Neuron (in vitro differentiated cells): ENCODE data around the gene KIF18A.

ENCODE experiments used
- H2AFZ ChIP-seq: one replicate; pipeline ENCODE4 v1.6.1; 2013; ENCODE audit warnings: low read depth, mild to moderate bottlenecking, inconsistent platforms, low read length, moderate library complexity
- H3K27me3 ChIP-seq: one replicate; pipeline ENCODE4 v1.6.1; 2013; ENCODE audit warnings: low read length; ENCODE audit not compliant: insufficient read depth
- H3K36me3 ChIP-seq: one replicate; pipeline ENCODE4 v1.6.1; 2013; ENCODE audit warnings: low read length; ENCODE audit not compliant: insufficient read depth
- H3K4me1 ChIP-seq: one replicate; pipeline ENCODE4 v1.6.1; 2013; ENCODE audit warnings: low read length; ENCODE audit not compliant: insufficient read depth
- H3K4me3 ChIP-seq: 2 replicates; pipeline ENCODE4 v1.5.1; 2013; ENCODE audit warnings: mild to moderate bottlenecking, low read length, moderate library complexity
- H3K9me3 ChIP-seq: one replicate; pipeline ENCODE4 v1.6.1; 2013; ENCODE audit warnings: low read length

The KIF18A gene

DNA sequence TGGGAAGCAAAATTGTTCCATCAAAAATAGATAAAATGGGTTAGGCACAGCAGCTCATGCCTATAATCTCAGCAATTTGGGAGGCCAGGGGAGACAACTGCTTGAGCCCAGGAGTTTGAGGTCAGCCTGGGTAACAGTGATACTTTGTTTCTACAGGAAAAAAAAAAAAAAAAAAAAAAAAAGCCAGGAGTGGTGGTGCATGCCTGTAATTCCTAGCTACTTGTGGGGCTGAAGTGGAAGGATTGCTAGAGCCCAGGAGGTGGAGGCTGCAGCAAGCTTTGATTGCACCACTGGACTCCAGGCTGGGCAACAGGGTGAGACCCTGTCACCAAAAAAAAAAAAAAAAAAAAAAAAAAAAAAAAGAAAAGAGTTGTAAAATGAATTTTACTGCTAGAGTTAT is 49.6 kb downstream of the KIF18A start:
- no peak overlapping the region for H2AFZ ChIP-seq
- H3K4me3 ChIP-seq, result no peak overlapping the region
- H3K9me3 ChIP-seq, result no peaks in the 10 kb centered on the region
- H3K36me3 ChIP-seq, result peaks cover 36% of the 10 kb centered on the region
- H3K27me3 ChIP-seq, result no peaks in the 10 kb centered on the region
- no peaks in the 10 kb centered on the region for H3K4me1 ChIP-seq

GRCh38 chr11:28054821-28055220 is 53.1 kb downstream of the KIF18A start:
- Histone ChIP-seq H3K36me3 (peaks cover 22% of the 10 kb centered on the region), H3K27me3 (no peaks in the 10 kb centered on the region), H3K4me3 (no peak overlapping the region), H3K9me3 (no peaks in the 10 kb centered on the region), H3K4me1 (no peaks in the 10 kb centered on the region), H2AFZ (no peak overlapping the region)

DNA sequence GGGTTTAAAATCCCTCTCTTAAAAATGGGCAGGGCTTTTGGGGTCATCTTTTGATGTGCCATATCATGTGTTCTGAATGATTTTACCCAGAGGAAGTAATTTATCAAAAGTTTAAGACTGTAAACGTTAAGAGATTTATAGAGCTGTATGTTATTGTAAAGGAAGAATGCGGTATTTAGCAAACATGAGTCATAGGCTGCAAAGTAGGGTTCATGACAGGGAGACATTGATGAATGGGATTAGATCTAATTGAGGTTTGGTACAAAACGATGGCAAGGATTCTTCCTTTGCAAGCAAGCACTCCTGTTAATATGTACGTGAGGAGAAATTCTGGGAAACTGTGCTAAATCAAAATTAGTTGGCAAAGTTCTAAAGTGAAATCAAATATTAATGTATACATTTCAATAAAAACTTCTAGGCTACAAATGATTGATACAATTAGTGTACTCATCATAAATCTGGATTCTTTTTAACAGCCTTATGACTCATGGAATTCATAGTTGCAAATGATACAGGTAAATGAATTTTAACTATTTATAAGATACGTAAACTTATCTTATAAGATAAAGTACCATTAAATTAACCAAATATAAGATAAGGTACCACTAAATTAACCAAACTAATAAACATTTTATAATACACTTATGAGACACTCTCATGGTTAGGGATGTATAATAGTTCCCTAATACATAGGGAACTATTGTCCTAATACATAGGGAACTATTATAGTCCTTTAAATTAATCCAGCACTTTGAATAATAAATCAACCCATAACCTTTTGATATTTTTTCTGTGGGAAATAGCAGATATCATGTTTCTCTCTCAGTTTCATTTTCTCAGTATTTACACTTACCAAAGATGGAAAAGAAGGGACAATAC is 58.4 kb downstream of the KIF18A start:
- Histone ChIP-seq H3K27me3 (no peaks in the 10 kb centered on the region), H3K4me3 (no peak overlapping the region), H3K36me3 (no peaks in the 10 kb centered on the region), H3K9me3 (no peaks in the 10 kb centered on the region), H2AFZ (no peak overlapping the region), H3K4me1 (no peaks in the 10 kb centered on the region)

- Histone ChIP-seq H3K4me1 (no peaks in the 10 kb centered on the region), H2AFZ (no peak overlapping the region), H3K9me3 (no peaks in the 10 kb centered on the region), H3K36me3 (no peaks in the 10 kb centered on the region), H3K27me3 (no peaks in the 10 kb centered on the region), H3K4me3 (no peak overlapping the region)
Observed at GRCh38 chr11:28048812-28049211, 59.1 kb downstream of the KIF18A start.

DNA sequence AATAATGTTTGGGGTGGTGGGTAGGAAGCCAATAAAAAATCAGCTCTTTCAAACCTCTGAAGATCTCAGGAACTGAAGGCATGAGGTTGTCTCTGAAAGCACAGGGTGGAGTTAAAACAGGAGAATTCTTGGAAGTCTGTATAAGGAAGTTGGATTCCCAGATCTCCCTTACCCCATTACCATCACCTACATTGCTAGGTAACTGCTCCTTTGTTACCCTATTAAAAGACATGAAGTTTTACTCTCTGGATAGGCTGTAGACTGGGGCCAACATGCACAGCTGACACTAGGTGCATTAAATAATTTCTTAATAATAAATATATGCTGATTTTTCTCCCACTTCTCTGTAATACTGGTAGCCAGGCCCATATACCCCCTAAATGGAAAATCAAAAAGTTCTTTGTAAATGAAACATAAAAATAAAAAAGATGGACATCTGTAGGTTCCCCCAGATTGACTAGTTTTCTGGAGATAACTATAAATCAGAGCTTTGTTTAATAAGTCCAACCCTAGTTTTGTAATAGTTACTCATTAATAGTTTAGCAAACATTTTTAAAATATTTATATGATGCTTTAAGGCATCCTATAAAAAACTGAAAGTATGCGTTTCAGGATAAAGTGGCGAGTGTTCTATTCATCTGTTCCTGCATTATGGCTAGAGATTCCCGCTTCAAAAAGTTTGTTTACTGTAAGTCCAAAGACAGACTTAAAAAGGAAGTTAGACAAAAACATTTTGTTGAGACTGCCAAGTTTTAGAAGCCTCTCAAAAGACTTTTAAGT is 63.8 kb downstream of the KIF18A start:
- peaks cover 2% of the 10 kb centered on the region for H3K36me3 ChIP-seq
- no peaks in the 10 kb centered on the region for H3K4me1 ChIP-seq
- H3K9me3 ChIP-seq, result no peaks in the 10 kb centered on the region
- no peaks in the 10 kb centered on the region for H3K27me3 ChIP-seq
- H3K4me3 ChIP-seq, result no peak overlapping the region
- no peak overlapping the region for H2AFZ ChIP-seq

- Histone ChIP-seq H3K9me3 (no peaks in the 10 kb centered on the region), H3K4me1 (no peaks in the 10 kb centered on the region)
Observed at GRCh38 chr11:28040384-28040783, 67.6 kb downstream of the KIF18A start.

GRCh38 chr11:28038775-28039174 is 69.2 kb downstream of the KIF18A start:
- Histone ChIP-seq H2AFZ (no peak overlapping the region), H3K9me3 (no peaks in the 10 kb centered on the region), H3K4me1 (no peaks in the 10 kb centered on the region), H3K4me3 (no peak overlapping the region), H3K27me3 (no peaks in the 10 kb centered on the region), H3K36me3 (peaks cover 12% of the 10 kb centered on the region)

More at GRCh38 chr11:28040384-28040783, 67.6 kb downstream of the KIF18A start:
- no peak overlapping the region for H3K4me3 ChIP-seq
- no peaks in the 10 kb centered on the region for H3K27me3 ChIP-seq
- peaks cover 10% of the 10 kb centered on the region for H3K36me3 ChIP-seq
- H2AFZ ChIP-seq, result no peak overlapping the region

GRCh38 chr11:28026634-28027290 is 81.2 kb downstream of the KIF18A start:
- Histone ChIP-seq H3K27me3 (no peaks in the 10 kb centered on the region), H3K36me3 (peaks cover 12% of the 10 kb centered on the region), H3K9me3 (no peaks in the 10 kb centered on the region), H3K4me3 (no peak overlapping the region), H3K4me1 (no peaks in the 10 kb centered on the region), H2AFZ (no peak overlapping the region)

DNA sequence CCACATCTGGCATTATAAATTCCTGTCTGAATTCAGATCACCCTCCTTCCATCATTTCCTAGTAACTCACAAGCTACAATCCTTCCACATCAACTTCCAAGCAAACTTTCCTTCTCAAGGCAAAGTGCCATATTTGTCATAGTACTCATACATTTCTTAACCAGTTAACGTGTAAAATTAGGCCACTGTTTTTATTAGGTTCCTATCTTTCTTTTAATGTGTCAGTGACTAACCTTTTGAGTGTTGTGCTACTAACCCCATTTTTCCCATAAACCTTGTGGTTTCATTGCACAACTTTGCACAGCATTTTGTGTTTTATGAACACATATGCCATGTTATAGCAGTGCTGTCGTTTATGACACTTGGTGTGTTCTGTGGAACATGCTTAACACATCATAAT is 90.1 kb downstream of the KIF18A start:
- Histone ChIP-seq H3K4me1 (no peaks in the 10 kb centered on the region), H3K9me3 (no peaks in the 10 kb centered on the region), H3K27me3 (no peaks in the 10 kb centered on the region), H3K36me3 (peaks cover 7% of the 10 kb centered on the region), H2AFZ (no peak overlapping the region), H3K4me3 (no peak overlapping the region)

GRCh38 chr11:28011813-28012212 is 96.1 kb downstream of the KIF18A start:
- Histone ChIP-seq H3K27me3 (no peaks in the 10 kb centered on the region), H3K4me1 (no peaks in the 10 kb centered on the region), H3K4me3 (no peak overlapping the region), H2AFZ (no peak overlapping the region), H3K36me3 (no peaks in the 10 kb centered on the region), H3K9me3 (no peaks in the 10 kb centered on the region)

- Histone ChIP-seq H3K36me3 (no peaks in the 10 kb centered on the region), H3K4me1 (no peaks in the 10 kb centered on the region), H3K27me3 (no peaks in the 10 kb centered on the region), H3K9me3 (no peaks in the 10 kb centered on the region), H3K4me3 (no peak overlapping the region), H2AFZ (no peak overlapping the region)
Observed at GRCh38 chr11:28009996-28010395, 98.0 kb downstream of the KIF18A start.

DNA sequence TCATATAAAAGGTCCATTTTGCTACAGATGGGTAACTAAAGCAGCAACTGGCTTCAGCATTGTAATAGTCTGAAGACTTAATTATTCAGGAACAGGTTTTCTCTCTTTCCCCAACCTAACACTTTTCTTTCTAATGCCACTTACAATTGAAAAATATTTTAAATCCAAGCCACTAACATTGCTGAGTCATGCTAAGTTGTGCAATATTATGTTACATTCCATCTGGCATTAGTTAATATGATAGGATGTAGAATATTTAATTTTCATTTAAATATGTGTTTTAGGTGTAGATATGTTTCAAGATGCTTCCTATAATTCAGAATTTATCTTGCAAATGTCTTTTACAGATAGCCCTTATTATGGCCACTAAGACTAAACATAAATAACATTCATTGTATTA is 98.6 kb downstream of the KIF18A start:
- H3K36me3 ChIP-seq, result no peaks in the 10 kb centered on the region

GRCh38 chr11:28003615-28004014 is 104.3 kb downstream of the KIF18A start:
- H3K4me1 ChIP-seq, result no peaks in the 10 kb centered on the region

More for the DNA sequence above, 98.6 kb downstream of the KIF18A start:
- Histone ChIP-seq H3K27me3 (no peaks in the 10 kb centered on the region), H2AFZ (no peak overlapping the region), H3K4me1 (no peaks in the 10 kb centered on the region), H3K4me3 (no peak overlapping the region), H3K9me3 (no peaks in the 10 kb centered on the region)

More at GRCh38 chr11:28003615-28004014, 104.3 kb downstream of the KIF18A start:
- Histone ChIP-seq H3K4me3 (no peak overlapping the region), H2AFZ (no peak overlapping the region), H3K27me3 (no peaks in the 10 kb centered on the region), H3K36me3 (no peaks in the 10 kb centered on the region), H3K9me3 (peaks cover 11% of the 10 kb centered on the region)
